C4-2B (cell line): ENCODE measurements around the gene SDR39U1.

ENCODE experiments used
- H3K27ac ChIP-seq: fragments of 450-650 bp; 2 replicates; pipeline ENCODE4 v1.5.1; 2017
- CTCF ChIP-seq: fragments of 450-650 bp; conservative IDR thresholded peaks from 2 replicates; pipeline ENCODE4 v1.5.1; 2017; ENCODE audit warnings: mild to moderate bottlenecking
- ZFX ChIP-seq: fragments of 450-650 bp; IDR thresholded peaks from 2 replicates; pipeline ENCODE4 v1.6.1; 2017

SDR39U1 gene

GRCh38 chr14:24465805-24466204 is 23.2 kb upstream of the SDR39U1 start:
- TF ChIP-seq ZFX: no peak
- no peak for TF ChIP-seq CTCF
- no peak overlapping the region for H3K27ac ChIP-seq

GRCh38 chr14:24465368-24465767 is 22.8 kb upstream of the SDR39U1 start:
- no peak overlapping the region for H3K27ac ChIP-seq
- TF ChIP-seq CTCF: no peak
- TF ChIP-seq ZFX: no peak

- TF ChIP-seq ZFX (no peak), CTCF (no peak)
- H3K27ac ChIP-seq: no peak overlapping the region
Measured at GRCh38 chr14:24463884-24464785, 21.6 kb upstream of the SDR39U1 start.

- TF ChIP-seq CTCF (no peak), ZFX (no peak)
- H3K27ac ChIP-seq: no peak overlapping the region
Measured at GRCh38 chr14:24463017-24463883, 20.7 kb upstream of the SDR39U1 start.

GRCh38 chr14:24461336-24461735 is 18.8 kb upstream of the SDR39U1 start:
- no peak for TF ChIP-seq CTCF
- no peak for TF ChIP-seq ZFX
- H3K27ac ChIP-seq: no peak overlapping the region

- TF ChIP-seq ZFX: no peak
- H3K27ac ChIP-seq: no peak overlapping the region
Measured at GRCh38 chr14:24459331-24459730, 16.8 kb upstream of the SDR39U1 start.

GRCh38 chr14:24458736-24459135 is 16.2 kb upstream of the SDR39U1 start:
- H3K27ac ChIP-seq: no peak overlapping the region
- TF ChIP-seq ZFX (no peak), CTCF (no peak)
